Measurements from ENCODE around the gene RPP38. TPM values are rescaled to one million over a fixed set of nuclear protein-coding genes. Genes with fewer than 3 reads are reported as not detected.

Gene RPP38
- total and polyA plus RNA-seq, 10 of the 15 experiments (the other 5 are each of a cell fraction or from before 2014, with no cell fraction given), result 13.0 to 40.9 (median 27.2) TPM

GRCh38 chr10:15097011-15097812, at the start of gene RPP38 (continued):
- TF ChIP-seq HDAC6 (IDR thresholded peaks at IDR 0.05; ENCODE audit: unreplicated experiment) (no peak), HCFC1 (IDR thresholded peaks at IDR 0.05; ENCODE audit: low read length) (0 out of 2 replicates have a peak, but pooled peaks have one; percentile 7), POLR2A (IDR thresholded peaks at IDR 0.05; ENCODE audit: low read depth, low read length) (peak; percentile 99), CREB1 (IDR thresholded peaks at IDR 0.05; ENCODE audit: low read depth) (peak; percentile 70; the same call in 1 of the 2 replicates), STAT1 (conservative IDR thresholded peaks at IDR 0.05) (no peak), E4F1 (IDR thresholded peaks at IDR 0.05; ENCODE audit: borderline replicate concordance, partially characterized antibody) (peak; percentile 38), ZSCAN29 (IDR thresholded peaks at IDR 0.05) (no peak), ZNF592 (IDR thresholded peaks at IDR 0.05) (no peak), IRF5 (IDR thresholded peaks at IDR 0.05; ENCODE audit: borderline replicate concordance) (no peak), BACH1 (IDR thresholded peaks at IDR 0.05; ENCODE audit: borderline replicate concordance) (peak; percentile 76; the same call in 1 of the 2 replicates), ATF3 (IDR thresholded peaks at IDR 0.05; ENCODE audit: borderline replicate concordance, extremely low read depth, low read depth, low read length) (no peak; the same call in 1 of the 2 replicates), POLR2AphosphoS2 (IDR thresholded peaks at IDR 0.05; ENCODE audit: low read depth, low read length) (peak; percentile 73; the same call in 1 of the 2 replicates), SIX5 (IDR thresholded peaks at IDR 0.05; ENCODE audit: low read depth, low read length, severe bottlenecking) (peak; percentile 39), SRF (IDR thresholded peaks at IDR 0.05; ENCODE audit: low read depth in 2 of 2, low read length in 2 of 2) (no peak), PML (IDR thresholded peaks at IDR 0.05; ENCODE audit: low read length) (peak; percentile 91), ESRRA (IDR thresholded peaks at IDR 0.05; ENCODE audit: low read length) (0 out of 2 replicates have a peak, but pooled peaks have one; percentile 52), CBX3 (IDR thresholded peaks at IDR 0.05; ENCODE audit: borderline replicate concordance, low read depth) (no peak), BMI1 (IDR thresholded peaks at IDR 0.05; ENCODE audit: borderline replicate concordance) (peak; percentile 96), TCF12 (IDR thresholded peaks at IDR 0.05; ENCODE audit: low read depth, low read length) (no peak)
